GM23338 (cell line): ENCODE data around the gene KCNJ2.

Experiments
- CTCF ChIP-seq, 2 experiments: fragments of 200-600 bp in 1 of 2; sonication (generic) in 1 of 2; conservative IDR thresholded peaks; 2 replicates each; pipeline versions ENCODE4 v1.5.1 to v1.6.1; 2016 to 2017; ENCODE audit warnings: antibody characterized with exemption in 2 of 2, low read depth in 2 of 2, mild to moderate bottlenecking in 2 of 2, moderate library complexity in 1 of 2
- EZH2 ChIP-seq: fragments of 200-600 bp; sonication (generic); IDR thresholded peaks from one replicate; pipeline ENCODE4 v1.8.0; 2017; ENCODE audit warnings: antibody characterized with exemption, mild to moderate bottlenecking, low read depth; ENCODE audit not compliant: unreplicated experiment
- JUNB ChIP-seq: IDR thresholded peaks from one replicate; pipeline ENCODE4 v1.6.1; 2016; ENCODE audit warnings: antibody characterized with exemption; ENCODE audit not compliant: unreplicated experiment
- REST ChIP-seq: IDR thresholded peaks from one replicate; pipeline ENCODE4 v1.6.1; 2018; ENCODE audit warnings: antibody characterized with exemption; ENCODE audit not compliant: unreplicated experiment

GRCh38 chr17:70157151-70157550 is 12.2 kb upstream of the KCNJ2 start:
- no peak for TF ChIP-seq CTCF (conservative IDR thresholded peaks at IDR 0.05; ENCODE audit: low read depth in 2 of 2)
- no peak for TF ChIP-seq EZH2
- TF ChIP-seq REST, result no peak
- TF ChIP-seq JUNB, result no peak
